ENCODE results near the gene MRPL36. TPM values are rescaled to one million over a fixed set of nuclear protein-coding genes. Genes with fewer than 3 reads are reported as not detected.
A peak's percentile ranks its signal among the peaks of the same experiment; 100 is the strongest.

MRPL36 gene
- total RNA-seq, 1 experiment from 2014 or later = 61.2 TPM

DNA sequence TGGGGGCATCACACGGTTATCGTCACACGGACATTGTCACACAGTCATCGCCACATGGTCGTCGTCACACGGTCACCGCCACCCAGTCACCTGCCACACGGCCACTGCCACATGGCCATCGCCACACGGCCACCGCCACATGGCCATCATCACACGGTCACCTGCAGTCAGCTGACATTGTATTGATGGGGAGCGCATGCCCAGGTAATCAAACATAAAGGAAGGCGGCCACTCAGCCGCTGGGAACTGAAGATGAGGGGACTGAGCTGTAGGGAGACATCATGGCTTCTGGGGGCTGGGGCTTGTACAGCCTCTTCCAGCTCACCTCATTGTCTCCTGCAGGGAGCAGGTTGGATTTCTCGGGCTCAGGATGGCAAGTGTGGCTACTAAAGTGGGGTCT is 49.2 kb downstream of the MRPL36 start:
- Mint-ChIP-seq H3K36me3 (no peaks in the 10 kb centered on the region), H3K27ac (no peak overlapping the region), H3K4me3 (no peak overlapping the region), H3K4me1 (peaks cover 4% of the 10 kb centered on the region), H3K9me3 (no peaks in the 10 kb centered on the region), H3K27me3 (ENCODE audit: low read depth) (no peaks in the 10 kb centered on the region)
- POLR2A ChIA-PET = no interaction called here
- TF ChIP-seq RELA (CRISPR knock-in tag; IDR thresholded peaks at IDR 0.05; ENCODE audit: borderline replicate concordance) (no peak), AFF4 (CRISPR knock-in tag; IDR thresholded peaks at IDR 0.05; ENCODE audit: borderline replicate concordance) (no peak), ZNF281 (CRISPR knock-in tag; IDR thresholded peaks at IDR 0.05) (no peak), FOXP4 (CRISPR knock-in tag; IDR thresholded peaks at IDR 0.05) (no peak), ZNF121 (CRISPR knock-in tag; IDR thresholded peaks at IDR 0.05) (no peak), GTF2I (CRISPR knock-in tag; conservative IDR thresholded peaks at IDR 0.05) (no peak), MAX (CRISPR knock-in tag; IDR thresholded peaks at IDR 0.05) (no peak), MXD4 (CRISPR knock-in tag; IDR thresholded peaks at IDR 0.05; ENCODE audit: borderline replicate concordance) (no peak), ZNF219 (CRISPR knock-in tag; IDR thresholded peaks at IDR 0.05; ENCODE audit: borderline replicate concordance) (no peak), ZNF138 (CRISPR knock-in tag; conservative IDR thresholded peaks at IDR 0.05) (no peak)
- TF ChIP-seq, protein P1, sequence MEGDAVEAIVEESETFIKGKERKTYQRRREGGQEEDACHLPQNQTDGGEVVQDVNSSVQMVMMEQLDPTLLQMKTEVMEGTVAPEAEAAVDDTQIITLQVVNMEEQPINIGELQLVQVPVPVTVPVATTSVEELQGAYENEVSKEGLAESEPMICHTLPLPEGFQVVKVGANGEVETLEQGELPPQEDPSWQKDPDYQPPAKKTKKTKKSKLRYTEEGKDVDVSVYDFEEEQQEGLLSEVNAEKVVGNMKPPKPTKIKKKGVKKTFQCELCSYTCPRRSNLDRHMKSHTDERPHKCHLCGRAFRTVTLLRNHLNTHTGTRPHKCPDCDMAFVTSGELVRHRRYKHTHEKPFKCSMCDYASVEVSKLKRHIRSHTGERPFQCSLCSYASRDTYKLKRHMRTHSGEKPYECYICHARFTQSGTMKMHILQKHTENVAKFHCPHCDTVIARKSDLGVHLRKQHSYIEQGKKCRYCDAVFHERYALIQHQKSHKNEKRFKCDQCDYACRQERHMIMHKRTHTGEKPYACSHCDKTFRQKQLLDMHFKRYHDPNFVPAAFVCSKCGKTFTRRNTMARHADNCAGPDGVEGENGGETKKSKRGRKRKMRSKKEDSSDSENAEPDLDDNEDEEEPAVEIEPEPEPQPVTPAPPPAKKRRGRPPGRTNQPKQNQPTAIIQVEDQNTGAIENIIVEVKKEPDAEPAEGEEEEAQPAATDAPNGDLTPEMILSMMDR (IDR thresholded peaks at IDR 0.05) = no peak
- DNase-seq (ENCODE audit: low spot score) (peak; percentile 5), ATAC-seq (no peak)
- CTCF ChIA-PET = interaction anchor here (0.9 to 1.4 kb wide), 3 partner anchors 13 to 82 kb away, joined by 3 to 4 read pairs (median 4); no protein-coding TSS in a partner anchor

- POLR2A ChIA-PET = interaction anchor here (0.6 kb wide), 1 partner anchor 394 kb away, joined by 5 read pairs; no protein-coding TSS in a partner anchor
- ATAC-seq (no peak), DNase-seq (ENCODE audit: low spot score) (peak; percentile 5)
- TF ChIP-seq ZNF281 (CRISPR knock-in tag; IDR thresholded peaks at IDR 0.05) (no peak), ATF3 (CRISPR knock-in tag; conservative IDR thresholded peaks at IDR 0.05) (no peak), PREB (CRISPR knock-in tag; IDR thresholded peaks at IDR 0.05; ENCODE audit: borderline replicate concordance) (no peak)
- TF ChIP-seq, protein P2, sequence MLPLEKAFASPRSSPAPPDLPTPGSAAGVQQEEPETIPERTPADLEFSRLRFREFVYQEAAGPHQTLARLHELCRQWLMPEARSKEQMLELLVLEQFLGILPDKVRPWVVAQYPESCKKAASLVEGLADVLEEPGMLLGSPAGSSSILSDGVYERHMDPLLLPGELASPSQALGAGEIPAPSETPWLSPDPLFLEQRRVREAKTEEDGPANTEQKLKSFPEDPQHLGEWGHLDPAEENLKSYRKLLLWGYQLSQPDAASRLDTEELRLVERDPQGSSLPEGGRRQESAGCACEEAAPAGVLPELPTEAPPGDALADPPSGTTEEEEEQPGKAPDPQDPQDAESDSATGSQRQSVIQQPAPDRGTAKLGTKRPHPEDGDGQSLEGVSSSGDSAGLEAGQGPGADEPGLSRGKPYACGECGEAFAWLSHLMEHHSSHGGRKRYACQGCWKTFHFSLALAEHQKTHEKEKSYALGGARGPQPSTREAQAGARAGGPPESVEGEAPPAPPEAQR (CRISPR knock-in tag; IDR thresholded peaks at IDR 0.05) = no peak
- no peaks in the 10 kb centered on the region for H3K27me3 Mint-ChIP-seq (ENCODE audit: low read depth)
- no peaks in the 10 kb centered on the region for H3K36me3 Mint-ChIP-seq
- no peak overlapping the region for H3K4me3 Mint-ChIP-seq
- CTCF ChIA-PET = interaction anchor here (1.6 kb wide), 1 partner anchor 12 kb away, joined by 4 read pairs; no protein-coding TSS in a partner anchor
- no peaks in the 10 kb centered on the region for H3K4me1 Mint-ChIP-seq
- H3K27ac Mint-ChIP-seq = no peak overlapping the region
- H3K9me3 Mint-ChIP-seq = no peaks in the 10 kb centered on the region
Measured at GRCh38 chr5:1749346-1750124, 50.1 kb downstream of the MRPL36 start.
